ENCODE measurements around the gene GALNT16. TPM values are rescaled to one million over a fixed set of nuclear protein-coding genes. Genes with fewer than 3 reads are reported as not detected.
A peak's percentile ranks its signal among the peaks of the same experiment; 100 is the strongest.
"Not testable (repeated sequence)": the region's sequence is repeated elsewhere in the genome, so short reads cannot be mapped to it uniquely, and the experiment has no call there.

The GALNT16 gene
- total RNA-seq, 1 donor from 2014 or later, result not detected

- DNase-seq (ENCODE audit: low read depth) (no peak), FAIRE-seq (peak; percentile 97)
- TF ChIP-seq, protein P1, sequence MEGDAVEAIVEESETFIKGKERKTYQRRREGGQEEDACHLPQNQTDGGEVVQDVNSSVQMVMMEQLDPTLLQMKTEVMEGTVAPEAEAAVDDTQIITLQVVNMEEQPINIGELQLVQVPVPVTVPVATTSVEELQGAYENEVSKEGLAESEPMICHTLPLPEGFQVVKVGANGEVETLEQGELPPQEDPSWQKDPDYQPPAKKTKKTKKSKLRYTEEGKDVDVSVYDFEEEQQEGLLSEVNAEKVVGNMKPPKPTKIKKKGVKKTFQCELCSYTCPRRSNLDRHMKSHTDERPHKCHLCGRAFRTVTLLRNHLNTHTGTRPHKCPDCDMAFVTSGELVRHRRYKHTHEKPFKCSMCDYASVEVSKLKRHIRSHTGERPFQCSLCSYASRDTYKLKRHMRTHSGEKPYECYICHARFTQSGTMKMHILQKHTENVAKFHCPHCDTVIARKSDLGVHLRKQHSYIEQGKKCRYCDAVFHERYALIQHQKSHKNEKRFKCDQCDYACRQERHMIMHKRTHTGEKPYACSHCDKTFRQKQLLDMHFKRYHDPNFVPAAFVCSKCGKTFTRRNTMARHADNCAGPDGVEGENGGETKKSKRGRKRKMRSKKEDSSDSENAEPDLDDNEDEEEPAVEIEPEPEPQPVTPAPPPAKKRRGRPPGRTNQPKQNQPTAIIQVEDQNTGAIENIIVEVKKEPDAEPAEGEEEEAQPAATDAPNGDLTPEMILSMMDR (IDR thresholded peaks at IDR 0.05; ENCODE audit: insufficient read depth, low read length, severe bottlenecking), result no peak
- peaks cover 2% of the 10 kb centered on the region for H3K27me3 ChIP-seq (ENCODE audit: control insufficient read depth, insufficient read depth, low read length)
- no peak overlapping the region for H3K4me3 ChIP-seq (ENCODE audit: low read depth, low read length)
- H3K36me3 ChIP-seq (ENCODE audit: control insufficient read depth, insufficient read depth, low read length), result no peaks in the 10 kb centered on the region
These were observed 9.4 kb downstream of the GALNT16 start for GRCh38 chr14:69269381-69269780.

DNA sequence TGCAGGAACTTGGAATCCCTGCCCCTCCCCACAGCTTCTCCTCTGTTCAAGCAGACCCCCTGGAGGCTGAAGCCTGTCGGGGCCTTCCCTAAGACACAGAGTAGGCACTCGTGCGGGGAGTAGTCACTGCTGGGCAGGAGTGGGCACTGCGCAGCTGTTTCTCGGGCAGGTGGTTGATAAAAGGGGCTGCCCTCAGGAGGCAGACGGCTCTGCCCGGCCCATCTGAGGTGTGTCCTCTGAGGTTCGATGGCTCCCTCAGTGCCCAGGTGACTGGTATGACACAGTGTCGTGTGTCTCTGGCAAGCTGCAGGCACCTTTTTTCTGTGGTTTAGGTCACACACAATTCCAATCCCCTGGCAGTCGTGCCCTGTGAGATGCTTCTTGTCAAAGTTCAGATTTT lies 10.1 kb downstream of the GALNT16 start:
- TF ChIP-seq, protein P1 (IDR thresholded peaks at IDR 0.05; ENCODE audit: insufficient read depth, low read length, severe bottlenecking), result no peak
- Histone ChIP-seq H3K27me3 (ENCODE audit: control insufficient read depth, insufficient read depth, low read length) (peaks cover 2% of the 10 kb centered on the region), H3K36me3 (ENCODE audit: control insufficient read depth, insufficient read depth, low read length) (no peaks in the 10 kb centered on the region), H3K4me3 (ENCODE audit: low read depth, low read length) (no peak overlapping the region)
- no peak for DNase-seq (ENCODE audit: low read depth)
- FAIRE-seq, result no peak

GRCh38 chr14:69270795-69271708 lies 11.1 kb downstream of the GALNT16 start:
- TF ChIP-seq, protein P1 (IDR thresholded peaks at IDR 0.05; ENCODE audit: insufficient read depth, low read length, severe bottlenecking), result no peak

GRCh38 chr14:69274321-69274720 lies 14.4 kb downstream of the GALNT16 start:
- TF ChIP-seq, protein P1 (IDR thresholded peaks at IDR 0.05; ENCODE audit: insufficient read depth, low read length, severe bottlenecking), result no peak
- no peaks in the 10 kb centered on the region for H3K27me3 ChIP-seq (ENCODE audit: control insufficient read depth, insufficient read depth, low read length)
- no peak for DNase-seq (ENCODE audit: low read depth)
- no peaks in the 10 kb centered on the region for H3K36me3 ChIP-seq (ENCODE audit: control insufficient read depth, insufficient read depth, low read length)
- no peak overlapping the region for H3K4me3 ChIP-seq (ENCODE audit: low read depth, low read length)
- no peak for FAIRE-seq

More at GRCh38 chr14:69270795-69271708, 11.1 kb downstream of the GALNT16 start:
- no peaks in the 10 kb centered on the region for H3K36me3 ChIP-seq (ENCODE audit: control insufficient read depth, insufficient read depth, low read length)
- H3K27me3 ChIP-seq (ENCODE audit: control insufficient read depth, insufficient read depth, low read length), result peaks cover under 1% of the 10 kb centered on the region
- H3K4me3 ChIP-seq (ENCODE audit: low read depth, low read length), result no peak overlapping the region
- no peak for DNase-seq (ENCODE audit: low read depth)
- FAIRE-seq, result peak; percentile 70

- no peaks in the 10 kb centered on the region for H3K27me3 ChIP-seq (ENCODE audit: control insufficient read depth, insufficient read depth, low read length)
- FAIRE-seq (no peak), DNase-seq (ENCODE audit: low read depth) (no peak)
These were observed 15.4 kb downstream of the GALNT16 start for GRCh38 chr14:69275331-69275730.

DNA sequence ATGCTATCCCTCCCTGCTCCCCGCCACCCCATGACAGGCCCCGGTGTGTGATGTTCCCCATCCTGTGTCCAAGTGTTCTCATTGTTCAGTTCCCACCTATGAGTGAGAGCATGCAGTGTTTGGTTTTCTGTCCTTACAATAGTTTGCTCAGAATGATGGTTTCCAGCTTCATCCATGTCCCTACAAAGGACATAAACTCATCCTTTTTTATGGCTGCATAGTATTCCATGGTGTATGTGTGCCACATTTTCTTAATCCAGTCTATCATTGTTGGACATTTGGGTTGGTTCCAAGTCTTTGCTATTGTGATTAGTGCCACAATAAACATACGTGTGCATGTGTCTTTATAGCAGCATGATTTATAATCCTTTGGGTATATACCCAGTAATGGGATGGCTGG lies 17.4 kb downstream of the GALNT16 start:
- not testable (repeated sequence) for H3K36me3 ChIP-seq (ENCODE audit: control insufficient read depth, insufficient read depth, low read length); FAIRE-seq; H3K4me3 ChIP-seq (ENCODE audit: low read depth, low read length); H3K27me3 ChIP-seq (ENCODE audit: control insufficient read depth, insufficient read depth, low read length); DNase-seq (ENCODE audit: low read depth)

More at GRCh38 chr14:69275331-69275730, 15.4 kb downstream of the GALNT16 start:
- TF ChIP-seq, protein P1 (IDR thresholded peaks at IDR 0.05; ENCODE audit: insufficient read depth, low read length, severe bottlenecking), result no peak
- Histone ChIP-seq H3K36me3 (ENCODE audit: control insufficient read depth, insufficient read depth, low read length) (no peaks in the 10 kb centered on the region), H3K4me3 (ENCODE audit: low read depth, low read length) (no peak overlapping the region)
